ENCODE measurements around the gene LINGO3.
A peak's percentile ranks its signal among the peaks of the same experiment; 100 is the strongest.

LINGO3 gene

DNA sequence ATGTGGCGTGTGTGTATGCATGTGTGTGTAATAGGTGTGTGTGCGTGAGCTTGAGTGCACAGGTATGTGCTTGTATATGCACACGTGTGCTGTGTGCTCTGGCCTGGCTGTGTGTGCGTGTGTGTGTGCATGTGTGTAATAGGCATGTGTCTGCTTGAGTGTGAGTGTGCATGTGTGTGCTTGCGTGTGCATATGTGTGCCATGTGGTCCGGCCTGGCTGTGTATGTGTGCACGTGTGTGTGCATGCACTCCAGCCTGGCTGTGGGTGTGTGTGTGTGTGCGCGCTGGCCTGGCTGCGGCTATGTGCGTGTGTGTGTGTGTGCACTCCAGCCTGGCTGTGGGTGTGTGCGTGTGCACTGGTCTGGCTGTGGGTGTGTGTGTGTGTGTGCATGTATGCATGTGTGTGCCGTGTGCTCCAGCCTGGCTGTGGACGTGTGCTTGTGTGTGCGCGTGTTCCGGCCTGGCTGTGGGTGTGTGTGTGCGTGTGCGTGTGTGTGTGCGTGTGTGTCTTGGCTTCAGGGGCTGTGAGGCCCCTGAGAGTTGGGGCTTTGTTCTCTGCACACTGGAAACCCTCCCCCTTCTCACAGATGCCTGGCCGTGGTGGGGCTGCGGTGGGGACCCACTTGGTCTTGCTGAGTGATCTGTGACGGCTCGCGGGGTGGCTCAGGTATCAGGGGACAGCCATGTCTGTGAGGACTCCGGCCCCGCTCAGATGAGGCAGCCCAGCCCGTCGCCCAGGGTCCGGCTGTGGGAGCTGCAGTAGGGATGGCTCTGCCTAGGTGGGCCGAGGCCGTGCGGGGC lies 28.8 kb upstream of the LINGO3 start:
- TF ChIP-seq, protein P1, sequence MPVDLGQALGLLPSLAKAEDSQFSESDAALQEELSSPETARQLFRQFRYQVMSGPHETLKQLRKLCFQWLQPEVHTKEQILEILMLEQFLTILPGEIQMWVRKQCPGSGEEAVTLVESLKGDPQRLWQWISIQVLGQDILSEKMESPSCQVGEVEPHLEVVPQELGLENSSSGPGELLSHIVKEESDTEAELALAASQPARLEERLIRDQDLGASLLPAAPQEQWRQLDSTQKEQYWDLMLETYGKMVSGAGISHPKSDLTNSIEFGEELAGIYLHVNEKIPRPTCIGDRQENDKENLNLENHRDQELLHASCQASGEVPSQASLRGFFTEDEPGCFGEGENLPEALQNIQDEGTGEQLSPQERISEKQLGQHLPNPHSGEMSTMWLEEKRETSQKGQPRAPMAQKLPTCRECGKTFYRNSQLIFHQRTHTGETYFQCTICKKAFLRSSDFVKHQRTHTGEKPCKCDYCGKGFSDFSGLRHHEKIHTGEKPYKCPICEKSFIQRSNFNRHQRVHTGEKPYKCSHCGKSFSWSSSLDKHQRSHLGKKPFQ (tag by site-specific recombination; IDR thresholded peaks at IDR 0.05) = peak; percentile 46; the same call in 1 of the 2 replicates
- TF ChIP-seq ZNF423 (tag by site-specific recombination; IDR thresholded peaks at IDR 0.05) (no peak), ZNF600 (tag by site-specific recombination; IDR thresholded peaks at IDR 0.05) (peak; percentile 32), OSR2 (tag by site-specific recombination; IDR thresholded peaks at IDR 0.05) (no peak), SETDB1 (IDR thresholded peaks at IDR 0.05; ENCODE audit: insufficient read length, low read length) (no peak), ZNF169 (tag by site-specific recombination; IDR thresholded peaks at IDR 0.05) (0 out of 2 replicates have a peak, but pooled peaks have one; percentile 12), ZNF248 (tag by site-specific recombination; IDR thresholded peaks at IDR 0.05) (0 out of 2 replicates have a peak, but pooled peaks have one; percentile 13), ZNF335 (tag by site-specific recombination; conservative IDR thresholded peaks at IDR 0.05) (no peak), ZNF768 (tag by site-specific recombination; IDR thresholded peaks at IDR 0.05) (no peak), ZNF138 (tag by site-specific recombination; IDR thresholded peaks at IDR 0.05; ENCODE audit: borderline replicate concordance) (no peak), ZNF324 (tag by site-specific recombination; IDR thresholded peaks at IDR 0.05) (no peak), ZNF404 (tag by site-specific recombination; IDR thresholded peaks at IDR 0.05) (no peak), ZFHX2 (tag by site-specific recombination; conservative IDR thresholded peaks at IDR 0.05) (peak; percentile 54), KLF9 (tag by site-specific recombination; IDR thresholded peaks at IDR 0.05; ENCODE audit: low read depth) (peak; percentile 44; the same call in 1 of the 2 replicates), ZNF529 (tag by site-specific recombination; IDR thresholded peaks at IDR 0.05; ENCODE audit: insufficient replicate concordance) (no peak)
- TF ChIP-seq, protein P2, sequence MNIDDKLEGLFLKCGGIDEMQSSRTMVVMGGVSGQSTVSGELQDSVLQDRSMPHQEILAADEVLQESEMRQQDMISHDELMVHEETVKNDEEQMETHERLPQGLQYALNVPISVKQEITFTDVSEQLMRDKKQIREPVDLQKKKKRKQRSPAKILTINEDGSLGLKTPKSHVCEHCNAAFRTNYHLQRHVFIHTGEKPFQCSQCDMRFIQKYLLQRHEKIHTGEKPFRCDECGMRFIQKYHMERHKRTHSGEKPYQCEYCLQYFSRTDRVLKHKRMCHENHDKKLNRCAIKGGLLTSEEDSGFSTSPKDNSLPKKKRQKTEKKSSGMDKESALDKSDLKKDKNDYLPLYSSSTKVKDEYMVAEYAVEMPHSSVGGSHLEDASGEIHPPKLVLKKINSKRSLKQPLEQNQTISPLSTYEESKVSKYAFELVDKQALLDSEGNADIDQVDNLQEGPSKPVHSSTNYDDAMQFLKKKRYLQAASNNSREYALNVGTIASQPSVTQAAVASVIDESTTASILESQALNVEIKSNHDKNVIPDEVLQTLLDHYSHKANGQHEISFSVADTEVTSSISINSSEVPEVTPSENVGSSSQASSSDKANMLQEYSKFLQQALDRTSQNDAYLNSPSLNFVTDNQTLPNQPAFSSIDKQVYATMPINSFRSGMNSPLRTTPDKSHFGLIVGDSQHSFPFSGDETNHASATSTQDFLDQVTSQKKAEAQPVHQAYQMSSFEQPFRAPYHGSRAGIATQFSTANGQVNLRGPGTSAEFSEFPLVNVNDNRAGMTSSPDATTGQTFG (tag by site-specific recombination; IDR thresholded peaks at IDR 0.05; ENCODE audit: borderline replicate concordance) = 0 out of 2 replicates have a peak, but pooled peaks have one; percentile 8
- TF ChIP-seq, protein P3, sequence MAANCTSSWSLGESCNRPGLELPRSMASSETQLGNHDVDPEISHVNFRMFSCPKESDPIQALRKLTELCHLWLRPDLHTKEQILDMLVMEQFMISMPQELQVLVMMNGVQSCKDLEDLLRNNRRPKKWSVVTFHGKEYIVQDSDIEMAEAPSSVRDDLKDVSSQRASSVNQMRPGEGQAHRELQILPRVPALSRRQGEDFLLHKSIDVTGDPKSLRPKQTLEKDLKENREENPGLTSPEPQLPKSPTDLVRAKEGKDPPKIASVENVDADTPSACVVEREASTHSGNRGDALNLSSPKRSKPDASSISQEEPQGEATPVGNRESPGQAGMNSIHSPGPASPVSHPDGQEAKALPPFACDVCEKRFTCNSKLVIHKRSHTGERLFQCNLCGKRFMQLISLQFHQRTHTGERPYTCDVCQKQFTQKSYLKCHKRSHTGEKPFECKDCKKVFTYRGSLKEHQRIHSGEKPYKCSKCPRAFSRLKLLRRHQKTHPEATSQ (tag by site-specific recombination; IDR thresholded peaks at IDR 0.05) = 0 out of 2 replicates have a peak, but pooled peaks have one; percentile 0
- TF ChIP-seq, protein P4, sequence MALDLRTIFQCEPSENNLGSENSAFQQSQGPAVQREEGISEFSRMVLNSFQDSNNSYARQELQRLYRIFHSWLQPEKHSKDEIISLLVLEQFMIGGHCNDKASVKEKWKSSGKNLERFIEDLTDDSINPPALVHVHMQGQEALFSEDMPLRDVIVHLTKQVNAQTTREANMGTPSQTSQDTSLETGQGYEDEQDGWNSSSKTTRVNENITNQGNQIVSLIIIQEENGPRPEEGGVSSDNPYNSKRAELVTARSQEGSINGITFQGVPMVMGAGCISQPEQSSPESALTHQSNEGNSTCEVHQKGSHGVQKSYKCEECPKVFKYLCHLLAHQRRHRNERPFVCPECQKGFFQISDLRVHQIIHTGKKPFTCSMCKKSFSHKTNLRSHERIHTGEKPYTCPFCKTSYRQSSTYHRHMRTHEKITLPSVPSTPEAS (tag by site-specific recombination; IDR thresholded peaks at IDR 0.05) = peak; percentile 94
- TF ChIP-seq, protein P5, sequence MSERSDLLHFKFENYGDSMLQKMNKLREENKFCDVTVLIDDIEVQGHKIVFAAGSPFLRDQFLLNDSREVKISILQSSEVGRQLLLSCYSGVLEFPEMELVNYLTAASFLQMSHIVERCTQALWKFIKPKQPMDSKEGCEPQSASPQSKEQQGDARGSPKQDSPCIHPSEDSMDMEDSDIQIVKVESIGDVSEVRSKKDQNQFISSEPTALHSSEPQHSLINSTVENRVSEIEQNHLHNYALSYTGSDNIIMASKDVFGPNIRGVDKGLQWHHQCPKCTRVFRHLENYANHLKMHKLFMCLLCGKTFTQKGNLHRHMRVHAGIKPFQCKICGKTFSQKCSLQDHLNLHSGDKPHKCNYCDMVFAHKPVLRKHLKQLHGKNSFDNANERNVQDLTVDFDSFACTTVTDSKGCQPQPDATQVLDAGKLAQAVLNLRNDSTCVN (tag by site-specific recombination; optimal IDR thresholded peaks at IDR 0.05) = peak; percentile 19
- ChIA-PET POLR2A (no interaction called here), CTCF (no interaction called here)
- no peaks in the 10 kb centered on the region for H3K9me3 ChIP-seq (ENCODE audit: control insufficient read depth, insufficient read depth, low read depth, low read length)
- no peak overlapping the region for H3K27ac ChIP-seq (ENCODE audit: extremely low read depth, low read depth, low read length)
- H3K4me3 ChIP-seq (ENCODE audit: low read depth, low read length) = no peak overlapping the region
- peaks cover 0 to 36% of the 10 kb centered on the region in 2 experiments; a peak in 1 of 3 replicates for H3K36me3 ChIP-seq (ENCODE audit: control insufficient read depth in 2 of 2, insufficient read depth in 1 of 2, low read length in 2 of 2)
- peaks cover 2% of the 10 kb centered on the region; the same call in 1 of the 2 replicates for H3K4me1 ChIP-seq (ENCODE audit: control insufficient read depth, insufficient read depth, low read length)
